Measurements from ENCODE around the gene TMEM235.

DNA sequence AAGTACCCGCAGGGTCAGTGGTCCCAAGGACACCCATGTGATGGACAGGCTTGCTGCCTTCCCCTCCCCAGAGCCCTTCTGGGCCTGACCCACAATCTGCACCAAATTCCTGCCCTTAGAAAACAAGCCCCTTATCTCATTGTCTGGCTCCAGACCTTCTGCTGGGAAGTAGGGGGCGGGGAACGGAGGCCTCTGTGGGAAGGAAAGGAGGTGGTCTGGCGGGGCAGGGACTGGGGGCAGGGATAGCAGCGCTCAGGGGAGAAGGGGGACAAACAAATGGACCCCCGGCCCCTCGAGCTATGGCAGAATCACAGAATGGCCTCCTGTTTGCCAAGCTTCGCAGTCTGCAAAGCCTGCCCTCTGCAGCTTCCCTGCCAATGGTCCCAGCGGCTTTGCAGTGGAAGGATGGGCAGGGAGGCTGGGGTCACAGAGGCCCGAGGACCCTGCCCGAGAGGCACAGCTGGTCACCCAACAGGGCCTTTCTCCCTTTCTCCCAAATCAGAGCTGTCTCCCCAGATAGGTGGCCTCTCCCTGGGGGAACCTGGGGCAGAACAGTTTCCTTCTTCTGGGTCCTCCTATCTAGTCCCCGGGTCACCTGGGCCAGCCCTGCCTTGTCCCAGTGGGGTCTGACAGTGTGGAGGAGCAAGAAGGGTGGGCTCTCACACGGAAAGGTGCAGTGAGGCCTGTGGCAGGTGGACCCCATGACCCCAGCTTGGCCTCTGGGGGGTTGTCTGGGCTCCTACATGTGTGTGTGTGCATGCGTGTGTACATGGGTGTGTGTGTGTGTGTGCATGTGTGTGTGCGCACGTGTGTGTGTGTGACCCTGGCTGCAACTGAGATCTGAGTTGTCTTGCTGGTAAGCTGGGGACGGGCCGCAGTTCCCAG, 25.5 kb downstream of the TMEM235 start:
- TF ChIP-seq, protein P1, sequence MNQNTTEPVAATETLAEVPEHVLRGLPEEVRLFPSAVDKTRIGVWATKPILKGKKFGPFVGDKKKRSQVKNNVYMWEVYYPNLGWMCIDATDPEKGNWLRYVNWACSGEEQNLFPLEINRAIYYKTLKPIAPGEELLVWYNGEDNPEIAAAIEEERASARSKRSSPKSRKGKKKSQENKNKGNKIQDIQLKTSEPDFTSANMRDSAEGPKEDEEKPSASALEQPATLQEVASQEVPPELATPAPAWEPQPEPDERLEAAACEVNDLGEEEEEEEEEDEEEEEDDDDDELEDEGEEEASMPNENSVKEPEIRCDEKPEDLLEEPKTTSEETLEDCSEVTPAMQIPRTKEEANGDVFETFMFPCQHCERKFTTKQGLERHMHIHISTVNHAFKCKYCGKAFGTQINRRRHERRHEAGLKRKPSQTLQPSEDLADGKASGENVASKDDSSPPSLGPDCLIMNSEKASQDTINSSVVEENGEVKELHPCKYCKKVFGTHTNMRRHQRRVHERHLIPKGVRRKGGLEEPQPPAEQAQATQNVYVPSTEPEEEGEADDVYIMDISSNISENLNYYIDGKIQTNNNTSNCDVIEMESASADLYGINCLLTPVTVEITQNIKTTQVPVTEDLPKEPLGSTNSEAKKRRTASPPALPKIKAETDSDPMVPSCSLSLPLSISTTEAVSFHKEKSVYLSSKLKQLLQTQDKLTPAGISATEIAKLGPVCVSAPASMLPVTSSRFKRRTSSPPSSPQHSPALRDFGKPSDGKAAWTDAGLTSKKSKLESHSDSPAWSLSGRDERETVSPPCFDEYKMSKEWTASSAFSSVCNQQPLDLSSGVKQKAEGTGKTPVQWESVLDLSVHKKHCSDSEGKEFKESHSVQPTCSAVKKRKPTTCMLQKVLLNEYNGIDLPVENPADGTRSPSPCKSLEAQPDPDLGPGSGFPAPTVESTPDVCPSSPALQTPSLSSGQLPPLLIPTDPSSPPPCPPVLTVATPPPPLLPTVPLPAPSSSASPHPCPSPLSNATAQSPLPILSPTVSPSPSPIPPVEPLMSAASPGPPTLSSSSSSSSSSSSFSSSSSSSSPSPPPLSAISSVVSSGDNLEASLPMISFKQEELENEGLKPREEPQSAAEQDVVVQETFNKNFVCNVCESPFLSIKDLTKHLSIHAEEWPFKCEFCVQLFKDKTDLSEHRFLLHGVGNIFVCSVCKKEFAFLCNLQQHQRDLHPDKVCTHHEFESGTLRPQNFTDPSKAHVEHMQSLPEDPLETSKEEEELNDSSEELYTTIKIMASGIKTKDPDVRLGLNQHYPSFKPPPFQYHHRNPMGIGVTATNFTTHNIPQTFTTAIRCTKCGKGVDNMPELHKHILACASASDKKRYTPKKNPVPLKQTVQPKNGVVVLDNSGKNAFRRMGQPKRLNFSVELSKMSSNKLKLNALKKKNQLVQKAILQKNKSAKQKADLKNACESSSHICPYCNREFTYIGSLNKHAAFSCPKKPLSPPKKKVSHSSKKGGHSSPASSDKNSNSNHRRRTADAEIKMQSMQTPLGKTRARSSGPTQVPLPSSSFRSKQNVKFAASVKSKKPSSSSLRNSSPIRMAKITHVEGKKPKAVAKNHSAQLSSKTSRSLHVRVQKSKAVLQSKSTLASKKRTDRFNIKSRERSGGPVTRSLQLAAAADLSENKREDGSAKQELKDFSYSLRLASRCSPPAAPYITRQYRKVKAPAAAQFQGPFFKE (tag by site-specific recombination; IDR thresholded peaks at IDR 0.05; ENCODE audit: borderline replicate concordance), result no peak
- TF ChIP-seq, protein P2, sequence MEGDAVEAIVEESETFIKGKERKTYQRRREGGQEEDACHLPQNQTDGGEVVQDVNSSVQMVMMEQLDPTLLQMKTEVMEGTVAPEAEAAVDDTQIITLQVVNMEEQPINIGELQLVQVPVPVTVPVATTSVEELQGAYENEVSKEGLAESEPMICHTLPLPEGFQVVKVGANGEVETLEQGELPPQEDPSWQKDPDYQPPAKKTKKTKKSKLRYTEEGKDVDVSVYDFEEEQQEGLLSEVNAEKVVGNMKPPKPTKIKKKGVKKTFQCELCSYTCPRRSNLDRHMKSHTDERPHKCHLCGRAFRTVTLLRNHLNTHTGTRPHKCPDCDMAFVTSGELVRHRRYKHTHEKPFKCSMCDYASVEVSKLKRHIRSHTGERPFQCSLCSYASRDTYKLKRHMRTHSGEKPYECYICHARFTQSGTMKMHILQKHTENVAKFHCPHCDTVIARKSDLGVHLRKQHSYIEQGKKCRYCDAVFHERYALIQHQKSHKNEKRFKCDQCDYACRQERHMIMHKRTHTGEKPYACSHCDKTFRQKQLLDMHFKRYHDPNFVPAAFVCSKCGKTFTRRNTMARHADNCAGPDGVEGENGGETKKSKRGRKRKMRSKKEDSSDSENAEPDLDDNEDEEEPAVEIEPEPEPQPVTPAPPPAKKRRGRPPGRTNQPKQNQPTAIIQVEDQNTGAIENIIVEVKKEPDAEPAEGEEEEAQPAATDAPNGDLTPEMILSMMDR (tag by site-specific recombination; IDR thresholded peaks at IDR 0.05), result no peak
- no peak for TF ChIP-seq ZNF302 (tag by site-specific recombination; IDR thresholded peaks at IDR 0.05; ENCODE audit: low read depth)

Measured in HEK293 (cell line).